HG02938 (cell line): Measurements from ENCODE around the gene DDX55.

Experiments used
- ATAC-seq: cut with Tn5 transposase; IDR thresholded peaks from one replicate; pipeline ENCODE4 v1.9.1; 2021; ENCODE audit warnings: mild to moderate bottlenecking, moderate library complexity; ENCODE audit not compliant: unreplicated experiment

DDX55 gene

GRCh38 chr12:123608182-123608581 is 6.3 kb downstream of the DDX55 start:
- ATAC-seq = no peak

- no peak for ATAC-seq
These were observed 12.2 kb downstream of the DDX55 start for GRCh38 chr12:123614110-123614509.

- ATAC-seq = no peak
These were observed 12.6 kb downstream of the DDX55 start for GRCh38 chr12:123614531-123614930.

- no peak for ATAC-seq
These were observed 15.2 kb downstream of the DDX55 start for GRCh38 chr12:123617144-123617543.

GRCh38 chr12:123617580-123617979 is 15.7 kb downstream of the DDX55 start:
- ATAC-seq = no peak

GRCh38 chr12:123621101-123621500 is 19.2 kb downstream of the DDX55 start:
- no peak for ATAC-seq

- no peak for ATAC-seq
These were observed 20.0 kb downstream of the DDX55 start for GRCh38 chr12:123621619-123622530.

GRCh38 chr12:123633379-123634141 is 31.7 kb downstream of the DDX55 start, which contains the start of the genes EIF2B1 and GTF2H3:
Gene EIF2B1, minus strand, starts transcription at chr12:123633686. Its CDS starts 129 bp downstream, at chr12:123633557.
Gene GTF2H3, plus strand, starts transcription at chr12:123633829. Its CDS starts 31 bp downstream, at chr12:123633860.
- ATAC-seq = peak; percentile 96

GRCh38 chr12:123634142-123634561 is 32.3 kb downstream of the DDX55 start:
- no peak for ATAC-seq

- ATAC-seq = no peak
These were observed 42.0 kb downstream of the DDX55 start for GRCh38 chr12:123643911-123644310.

GRCh38 chr12:123645380-123645779 is 43.5 kb downstream of the DDX55 start:
- no peak for ATAC-seq

- no peak for ATAC-seq
These were observed 44.0 kb downstream of the DDX55 start for GRCh38 chr12:123645878-123646277.

GRCh38 chr12:123648401-123648800 is 46.5 kb downstream of the DDX55 start:
- no peak for ATAC-seq

- ATAC-seq = no peak
These were observed 52.3 kb downstream of the DDX55 start for GRCh38 chr12:123654129-123654701.

GRCh38 chr12:123655420-123655819 is 53.5 kb downstream of the DDX55 start:
- peak; percentile 91 for ATAC-seq

- no peak for ATAC-seq
These were observed 54.5 kb downstream of the DDX55 start for GRCh38 chr12:123656392-123656791.

- no peak for ATAC-seq
These were observed 55.3 kb downstream of the DDX55 start for GRCh38 chr12:123657211-123657610.

- no peak for ATAC-seq
These were observed 58.3 kb downstream of the DDX55 start for GRCh38 chr12:123659996-123660727.

GRCh38 chr12:123667771-123668170 is 65.9 kb downstream of the DDX55 start:
- ATAC-seq = no peak
